K562 (cell line): Measurements from ENCODE around the gene LIN28B. TPM values are rescaled to one million over a fixed set of nuclear protein-coding genes. Genes with fewer than 3 reads are reported as not detected.
"Not testable (repeated sequence)": the region's sequence is repeated elsewhere in the genome, so short reads cannot be mapped to it uniquely, and the experiment has no call there.

Experiments
- ATAC-seq: fragments of 200-7000 bp; cut with Tn5 transposase; 3 replicates; pipeline ENCODE4 v1.9.1; 2020; ENCODE audit warnings: moderate library complexity
- BruUV-seq: library from RNA; stranded (reverse); fragments of 400-500 nt; replicated peaks from 2 replicates; lab custom pipeline; 2021; lab: Mats Ljungman, UMichigan
- CTCF ChIA-PET: fragments of 300-600 bp; formaldehyde crosslinking; extraction: SDS; loops from one replicate; lab custom pipeline; 2021; ENCODE audit warnings: low intra/inter-chr PET ratio; lab: Yijun Ruan, JAX
- POLR2A ChIA-PET: fragments of 300-600, 350-650 bp; sonication (Branson Sonifier 250); formaldehyde crosslinking; extraction: SDS; loops from one replicate; lab custom pipeline; 2021; ENCODE audit warnings: antibody characterized with exemption, inconsistent platforms; lab: Yijun Ruan, JAX
- DNase-seq, 4 experiments: peaks; one replicate each; pipeline versions ENCODE4 v3.0.0 to v3.0.0-alpha.2; 2011 to 2018; ENCODE audit warnings: low spot score in 3 of 4, mixed read lengths in 3 of 4; ENCODE audit errors: extremely low read depth in 1 of 4
- FAIRE-seq: peaks from 2 replicates; lab custom pipeline; 2011; peaks lifted over from hg19 to GRCh38; lab: Jason Lieb, UNC
- H2AFZ ChIP-seq: 2 replicates; pipeline ENCODE4 v1.6.0; 2011; ENCODE audit warnings: low read depth, low read length, control low read depth, inconsistent platforms
- H3K27ac ChIP-seq: fragments of 200-600 bp; 3 replicates; pipeline ENCODE4 v1.8.0; 2011; ENCODE audit warnings: low read depth, mild to moderate bottlenecking, control low read depth, inconsistent platforms, low read length, moderate library complexity, mixed read lengths; ENCODE audit errors: extremely low read depth
- H3K27me3 ChIP-seq, 2 experiments: fragments of 300-600 bp in 1 of 2; 2 replicates in 1 of 2; 3 replicates in 1 of 2; pipeline versions ENCODE4 v1.6.0 to v1.8.0; 2011; ENCODE audit warnings: inconsistent platforms in 2 of 2, low read length in 2 of 2, mild to moderate bottlenecking in 1 of 2, mixed read lengths in 1 of 2, moderate library complexity in 1 of 2; ENCODE audit not compliant: control insufficient read depth in 2 of 2, insufficient read depth in 2 of 2
- H3K36me3 ChIP-seq: fragments of 300-600 bp; 3 replicates; pipeline ENCODE4 v1.8.0; 2011; ENCODE audit warnings: mild to moderate bottlenecking, low read length, inconsistent platforms; ENCODE audit not compliant: control insufficient read depth, insufficient read depth
- H3K4me1 ChIP-seq, 2 experiments: fragments of 200-600 bp in 1 of 2; replicated peaks in 1 of 2; 2 replicates in 1 of 2; 3 replicates in 1 of 2; pipeline versions ENCODE4 v1.5.1 to v1.8.0; 2011; ENCODE audit warnings: inconsistent platforms in 2 of 2, low read length in 2 of 2, mild to moderate bottlenecking in 1 of 2, mixed read lengths in 1 of 2, moderate library complexity in 1 of 2; ENCODE audit not compliant: control insufficient read depth in 2 of 2, insufficient read depth in 2 of 2
- H3K4me2 ChIP-seq: 2 replicates; pipeline ENCODE4 v1.6.1; 2011; ENCODE audit warnings: low read length, control low read depth, inconsistent platforms, mixed read lengths; ENCODE audit not compliant: insufficient read depth
- H3K4me3 ChIP-seq: fragments of 200-600 bp; sonication (generic), shearing (Covaris generic); 2 replicates; pipeline ENCODE4 v1.5.1; 2016; ENCODE audit warnings: control low read depth, inconsistent platforms
- H3K79me2 ChIP-seq: fragments of 200-600 bp; 3 replicates; pipeline ENCODE4 v1.8.0; 2011; ENCODE audit warnings: low read length, inconsistent platforms; ENCODE audit not compliant: control insufficient read depth, insufficient read depth
- H3K9ac ChIP-seq, 2 experiments: 2 replicates each; pipeline versions ENCODE4 v1.6.0 to v1.6.1; 2011; ENCODE audit warnings: low read depth in 2 of 2, low read length in 2 of 2, control low read depth in 1 of 2, inconsistent platforms in 1 of 2, mild to moderate bottlenecking in 1 of 2, mixed read lengths in 1 of 2; ENCODE audit not compliant: insufficient read depth in 1 of 2
- H3K9me1 ChIP-seq: one replicate; pipeline ENCODE4 v1.6.0; 2011; ENCODE audit warnings: inconsistent platforms, mild to moderate bottlenecking, low read length, moderate library complexity; ENCODE audit not compliant: control insufficient read depth, insufficient read depth
- H3K9me3 ChIP-seq: replicated peaks from 2 replicates; pipeline ENCODE4 v1.5.1; 2011; ENCODE audit warnings: low read depth, low read length, inconsistent platforms; ENCODE audit not compliant: control insufficient read depth, insufficient read depth
- H4K20me1 ChIP-seq: replicated peaks from 2 replicates; pipeline ENCODE4 v1.6.1; 2011; ENCODE audit warnings: low read length, inconsistent platforms, mixed read lengths; ENCODE audit not compliant: control insufficient read depth, insufficient read depth
- ATF3 ChIP-seq, 2 experiments: fragments of 450-650 bp in 1 of 2; sonication (generic) in 1 of 2; formaldehyde crosslinking in 1 of 2; IDR thresholded peaks in 1 of 2; conservative IDR thresholded peaks in 1 of 2; 2 replicates each; pipeline versions ENCODE4 v1.6.1 to v1.8.1; 2016 to 2023; ENCODE audit warnings: mild to moderate bottlenecking in 2 of 2, moderate library complexity in 2 of 2, inconsistent platforms in 1 of 2, missing genetic modification reagents in 1 of 2
- CEBPB ChIP-seq: fragments of 450-650 bp; IDR thresholded peaks from 2 replicates; pipeline ENCODE4 v1.6.1; 2016; ENCODE audit warnings: missing genetic modification characterization, missing compliant biosample characterization
- NFIC ChIP-seq: fragments of 450-650 bp; IDR thresholded peaks from 2 replicates; pipeline ENCODE4 v1.6.1; 2017; ENCODE audit warnings: mild to moderate bottlenecking, inconsistent platforms
- PBX2 ChIP-seq, 2 experiments: IDR thresholded peaks in 1 of 2; conservative IDR thresholded peaks in 1 of 2; 2 replicates each; pipeline ENCODE4 v1.6.1; 2016; ENCODE audit warnings: low read depth in 2 of 2, mild to moderate bottlenecking in 1 of 2, missing compliant biosample characterization in 1 of 2, missing genetic modification characterization in 1 of 2, moderate library complexity in 1 of 2
- WGBS: fragments of 100-300 bp; shearing (Covaris generic); methylation state at CpG from one replicate; pipeline ENCODE4 v1.1.6; 2016; ENCODE audit warnings: low coverage, mixed read lengths; ENCODE audit not compliant: insufficient coverage; ENCODE audit errors: missing lambda C conversion rate; 5-methylcytosine and 5-hydroxymethylcytosine counted together
- in situ Hi-C: fragments of 300-500 bp; cut with MboI; formaldehyde crosslinking; loops from 4 replicates; pipeline ENCODE4 v1.15.0; 2018; ENCODE audit warnings: inconsistent platforms, mixed read lengths
- intact Hi-C: fragments of 100-400 bp; cut with micrococcal nuclease; formaldehyde crosslinking; loops from 2 replicates; pipeline ENCODE4 v1.14.2; 2022
- polyA plus RNA-seq, 8 experiments: library from polyadenylated mRNA; depleted of rRNA in 4 of 8; stranded (reverse) in 5 of 8; unstranded in 3 of 8; fragments of >200 nt; fragmentation: Nextera tagmentation in 2 of 8; fragmentation: Illumina TruSeq in 1 of 8; extraction: Ambion mirVana in 2 of 8; extraction: Trizol in 1 of 8; gene quantifications; 2 replicates each; pipeline versions ENCODE4 v1.2.1 to v1.2.3, GENCODE V29; 2011 to 2014; ENCODE audit warnings: inconsistent platforms in 1 of 8, missing spikeins in 1 of 8
- total RNA-seq, 7 experiments: library from RNA; depleted of rRNA in 6 of 7; stranded (reverse); fragments of >200 nt in 6 of 7; fragmentation: Illumina TruSeq in 2 of 7; extraction: Trizol in 2 of 7; gene quantifications; 2 replicates each; pipeline versions ENCODE4 v1.2.1 to v1.2.3, GENCODE V29; 2011 to 2021; ENCODE audit warnings: low replicate concordance in 1 of 7

The LIN28B gene
- total and polyA plus RNA-seq, 9 of the 15 experiments (the other 6 are each of a cell fraction or from before 2014, with no cell fraction given) = 20.9 to 77.3 (median 42.1) TPM

GRCh38 chr6:105076418-105076817, 119.5 kb downstream of the LIN28B start:
- TF ChIP-seq NFIC (peak; percentile 73), CEBPB (peak; percentile 80), ATF3 (IDR thresholded peaks at IDR 0.05) (0 out of 2 replicates have a peak, but pooled peaks have one; percentile 16), PBX2 (tag; conservative IDR thresholded peaks at IDR 0.05; ENCODE audit: low read depth) (peak; percentile 38; the same call in 1 of the 2 replicates)
- not testable (repeated sequence) for BruUV-seq; H3K9ac ChIP-seq; H3K4me2 ChIP-seq; H3K4me3 ChIP-seq; H4K20me1 ChIP-seq; H3K9me1 ChIP-seq; DNase-seq; H3K27ac ChIP-seq; H2AFZ ChIP-seq; ATAC-seq; H3K27me3 ChIP-seq; H3K4me1 ChIP-seq; H3K9me3 ChIP-seq; FAIRE-seq; TF ChIP-seq ATF3 (CRISPR knock-in tag; conservative IDR thresholded peaks at IDR 0.05); PBX2 (CRISPR knock-in tag; IDR thresholded peaks at IDR 0.05; ENCODE audit: low read depth)
- ChIA-PET POLR2A (interaction anchor here (1.5 kb wide), 1 partner anchor 119 kb away, joined by 4 read pairs; the partner anchor contains the start of gene LIN28B), CTCF (interaction anchor here (3.9 kb wide), 1 partner anchor 134 kb away, joined by 43 read pairs; no protein-coding TSS in a partner anchor)
- H3K79me2 ChIP-seq = peaks cover 15% of the 10 kb centered on the region; the same call in 2 of the 3 replicates
- peaks cover 32% of the 10 kb centered on the region for H3K36me3 ChIP-seq
- in situ Hi-C loops (loop anchor here (5.0 to 10.0 kb wide), 2 partner anchors 134 to 292 kb away; no protein-coding TSS in a partner anchor), intact Hi-C loops (loop anchor here (5.0 kb wide), 3 partner anchors 179 to 549 kb away; no protein-coding TSS in a partner anchor)
- WGBS = 91% methylated on average over 8 of the region's 8 CpGs
